NK-92 (cell line): ENCODE data around the gene LRRC37A.
"Not testable (repeated sequence)": the region's sequence is repeated elsewhere in the genome, so short reads cannot be mapped to it uniquely, and the experiment has no call there.

Source experiments
- DNase-seq: peaks from one replicate; lab custom pipeline; 2025; ENCODE audit not compliant: unreplicated experiment; lab: John Stamatoyannopoulos, UW

LRRC37A gene

GRCh38 chr17:46294831-46295230 is at the start of gene LRRC37A:
TSS of gene LRRC37A (plus strand) at chr17:46295131. CDS start at chr17:46295134, 3 bp downstream.
- DNase-seq = not testable (repeated sequence)

DNA sequence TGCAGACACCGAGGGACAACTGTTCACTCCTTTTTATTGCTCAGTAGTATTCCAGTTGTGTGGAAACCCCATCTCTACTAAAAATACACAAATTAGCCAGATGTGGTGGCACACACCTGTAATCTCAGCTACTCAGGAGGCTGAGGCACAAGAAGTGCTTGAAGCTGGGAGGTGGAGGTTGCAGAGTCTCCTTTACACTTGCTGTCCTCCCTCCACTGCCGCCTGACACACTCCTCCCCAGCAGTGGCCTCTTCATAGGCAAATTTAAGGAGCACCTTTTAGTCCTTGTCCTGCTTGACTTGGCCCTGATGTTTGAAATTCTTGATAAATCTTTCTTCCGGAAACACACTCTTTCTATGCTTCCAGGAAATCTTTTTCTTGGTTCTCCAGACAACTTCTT is 45.8 kb upstream of the LRRC37A start:
- not testable (repeated sequence) for DNase-seq

GRCh38 chr17:46252804-46253203 is 42.1 kb upstream of the LRRC37A start:
- DNase-seq = not testable (repeated sequence)

- DNase-seq = not testable (repeated sequence)
Measured at GRCh38 chr17:46253722-46254121, 41.2 kb upstream of the LRRC37A start.

- DNase-seq = not testable (repeated sequence)
Measured at GRCh38 chr17:46254215-46254614, 40.7 kb upstream of the LRRC37A start.

DNA sequence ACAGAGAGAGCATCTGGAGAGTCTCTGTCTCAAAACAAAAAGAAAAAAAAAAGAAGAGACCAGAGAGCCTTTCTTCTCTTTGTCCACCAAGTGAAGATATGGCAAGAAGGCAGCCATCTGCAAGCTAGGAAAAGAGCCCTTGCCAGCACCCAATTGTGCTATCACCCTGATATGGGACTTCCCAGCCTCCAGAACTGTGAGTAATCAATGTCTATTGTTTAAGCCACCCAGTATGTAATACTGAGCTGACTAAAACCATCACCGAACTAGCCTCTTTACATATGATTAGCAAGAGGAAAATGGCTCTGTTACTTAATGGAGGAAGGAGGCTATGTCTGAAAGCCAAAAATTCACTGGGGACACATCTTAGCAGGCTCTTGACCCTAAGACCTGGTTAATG is 38.6 kb upstream of the LRRC37A start:
- not testable (repeated sequence) for DNase-seq

GRCh38 chr17:46259845-46260661 is 34.9 kb upstream of the LRRC37A start:
- not testable (repeated sequence) for DNase-seq

- no peak for DNase-seq
Measured at GRCh38 chr17:46262271-46262670, 32.7 kb upstream of the LRRC37A start.

DNA sequence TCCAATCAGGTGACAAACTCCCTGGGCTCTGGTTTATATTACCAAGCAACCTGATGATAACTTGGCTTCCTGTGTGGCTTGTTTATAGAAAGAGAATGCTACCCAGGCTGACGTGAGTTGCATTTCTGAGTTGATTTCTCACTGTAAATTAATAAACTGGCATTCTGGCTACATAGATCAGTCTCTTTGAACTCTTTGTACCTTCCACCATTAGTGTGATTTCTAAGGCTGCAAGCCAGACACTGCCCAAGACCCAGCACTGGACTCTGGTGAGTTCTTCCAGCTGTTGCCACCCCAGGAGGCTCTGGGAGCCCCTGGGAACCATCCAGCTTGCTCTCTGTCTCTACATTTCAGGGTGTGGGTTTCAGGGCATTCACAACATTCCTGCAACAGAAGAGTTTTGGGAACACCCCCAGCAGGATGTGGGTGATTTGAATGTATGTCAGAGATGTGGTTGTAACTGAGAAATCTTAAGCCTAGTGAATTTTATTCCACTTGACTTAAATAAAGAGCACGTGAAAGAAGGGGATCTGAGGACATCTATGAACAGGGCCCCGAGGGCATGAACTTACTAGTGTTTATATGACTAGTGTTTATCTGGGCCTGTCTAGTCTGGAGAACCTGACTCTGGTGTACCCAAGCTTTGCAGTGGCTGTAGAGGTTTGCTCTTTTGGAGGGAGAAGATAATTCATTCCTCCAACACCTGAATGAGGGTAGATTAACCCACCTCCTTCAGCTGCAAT is 30.3 kb upstream of the LRRC37A start:
- no peak for DNase-seq

DNA sequence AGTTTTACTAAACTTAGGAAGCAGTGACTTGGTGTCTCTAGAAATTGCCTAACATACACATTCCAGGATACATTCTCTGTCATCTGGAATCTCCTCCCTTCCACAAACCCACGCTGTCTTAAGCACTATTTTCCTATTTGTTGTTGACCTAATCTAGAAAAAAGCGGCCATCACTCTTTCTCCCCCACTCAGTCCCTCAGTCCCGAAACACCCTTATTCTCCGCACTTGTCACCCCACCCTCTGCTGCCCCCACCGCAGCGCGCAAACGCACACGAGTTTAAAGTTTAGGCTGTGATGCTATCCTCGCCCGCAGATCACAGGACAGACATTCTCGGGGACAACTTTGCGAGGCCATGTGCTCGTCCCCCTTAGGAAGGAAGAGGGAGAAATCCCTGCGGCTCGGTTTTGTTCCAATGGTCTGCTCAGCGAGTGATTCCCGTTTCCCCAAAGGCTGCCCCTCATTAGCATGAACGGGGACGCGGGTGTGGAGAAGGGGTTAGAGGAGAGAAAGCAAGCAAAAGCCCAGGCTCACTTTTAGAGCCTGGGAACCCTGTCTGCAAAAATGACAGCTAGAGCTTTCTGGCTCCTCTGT is 28.8 kb upstream of the LRRC37A start:
- not testable (repeated sequence) for DNase-seq

DNA sequence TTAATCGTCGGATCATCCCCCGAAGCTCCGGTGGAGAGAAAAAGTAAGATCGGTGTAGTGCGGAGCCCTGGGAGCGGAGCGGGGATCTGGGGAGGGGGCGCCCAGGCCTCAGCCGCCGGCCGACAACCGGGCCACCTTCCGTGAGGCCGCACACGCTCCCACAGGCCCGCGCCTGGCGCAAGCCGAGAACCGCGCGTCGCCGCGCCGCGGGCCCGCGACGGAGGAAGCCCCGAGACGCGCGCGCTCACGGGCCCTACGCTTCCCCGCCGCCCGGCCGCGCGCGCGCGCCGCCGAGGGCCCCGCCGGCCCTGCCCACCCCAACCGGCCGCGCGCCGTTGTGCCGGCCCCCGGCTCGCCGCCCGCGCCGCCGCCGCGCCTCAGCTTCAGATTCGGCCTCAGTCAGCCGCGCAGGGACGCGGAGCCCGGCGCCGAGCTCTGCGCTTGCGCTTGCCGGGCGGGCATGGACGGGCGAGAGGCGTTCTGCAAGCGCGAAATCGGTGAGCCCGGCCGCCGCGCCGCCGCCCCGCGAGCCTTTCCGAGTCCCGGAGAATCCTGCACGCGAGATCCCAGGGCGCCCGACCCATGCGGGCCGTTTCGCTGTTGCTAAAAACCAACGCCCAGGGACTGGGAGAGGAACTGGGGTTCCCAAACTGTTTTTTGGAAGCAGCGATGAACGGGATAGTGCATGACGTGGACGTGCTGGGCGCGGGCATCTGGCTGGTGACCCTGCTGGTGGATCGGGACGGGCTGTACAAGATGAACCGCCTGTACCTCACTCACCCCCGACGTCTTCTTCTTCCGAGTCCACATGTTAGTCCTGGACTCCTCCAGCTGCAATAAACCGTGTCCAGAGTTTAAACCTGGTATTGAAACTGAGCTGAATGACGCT is 28.0 kb upstream of the LRRC37A start:
- DNase-seq = no peak

DNA sequence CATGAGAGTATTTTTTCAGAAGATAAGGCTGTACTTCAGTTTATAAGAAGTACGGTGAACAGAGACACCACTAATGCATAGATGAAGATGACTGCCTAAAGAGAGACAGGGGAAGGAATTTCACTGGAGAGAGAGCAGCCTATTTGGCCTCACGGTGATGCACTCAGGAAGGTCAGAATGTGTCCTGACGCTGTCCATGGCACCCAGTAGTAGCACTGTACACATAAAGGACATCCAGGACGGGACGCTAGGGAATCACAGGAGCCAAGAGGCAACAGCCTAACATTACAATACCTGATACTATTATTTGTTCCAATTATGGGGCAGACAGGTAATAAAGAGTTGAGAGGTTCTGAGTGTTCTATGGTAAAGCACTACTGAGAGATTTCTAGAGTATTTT is 24.9 kb upstream of the LRRC37A start:
- no peak for DNase-seq

DNA sequence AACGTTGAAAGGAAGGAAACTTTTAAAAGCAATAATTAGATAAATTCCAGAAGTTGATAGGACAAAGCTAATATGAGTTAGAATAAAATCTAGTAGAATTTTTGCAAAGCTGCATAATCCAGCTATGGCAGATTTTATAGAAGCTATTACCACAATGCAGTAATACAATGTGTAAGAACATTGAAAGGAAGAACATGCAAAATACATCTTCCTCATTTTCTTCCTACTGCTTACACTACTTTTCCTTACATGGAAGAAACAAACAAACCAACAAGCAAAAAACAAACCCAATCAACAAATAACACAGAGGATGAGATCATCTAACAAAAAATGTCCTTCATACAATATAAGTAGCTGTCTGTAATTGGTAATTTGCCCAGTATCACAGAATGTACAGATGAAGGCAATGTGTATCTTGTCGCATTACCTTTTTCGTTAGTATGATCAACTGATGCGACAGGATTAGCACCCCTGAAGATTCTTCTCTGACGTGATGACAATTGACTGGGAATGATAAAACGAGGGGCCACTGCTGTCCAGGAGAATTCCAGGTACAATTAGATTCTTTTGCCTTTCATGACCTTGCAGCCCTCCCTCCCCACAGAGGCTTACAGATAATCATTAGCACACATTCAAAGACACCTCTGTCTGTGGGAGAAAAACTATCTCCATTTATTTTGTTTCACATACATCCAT is 21.2 kb upstream of the LRRC37A start:
- no peak for DNase-seq

- no peak for DNase-seq
Measured at GRCh38 chr17:46274238-46274637, 20.7 kb upstream of the LRRC37A start.

DNA sequence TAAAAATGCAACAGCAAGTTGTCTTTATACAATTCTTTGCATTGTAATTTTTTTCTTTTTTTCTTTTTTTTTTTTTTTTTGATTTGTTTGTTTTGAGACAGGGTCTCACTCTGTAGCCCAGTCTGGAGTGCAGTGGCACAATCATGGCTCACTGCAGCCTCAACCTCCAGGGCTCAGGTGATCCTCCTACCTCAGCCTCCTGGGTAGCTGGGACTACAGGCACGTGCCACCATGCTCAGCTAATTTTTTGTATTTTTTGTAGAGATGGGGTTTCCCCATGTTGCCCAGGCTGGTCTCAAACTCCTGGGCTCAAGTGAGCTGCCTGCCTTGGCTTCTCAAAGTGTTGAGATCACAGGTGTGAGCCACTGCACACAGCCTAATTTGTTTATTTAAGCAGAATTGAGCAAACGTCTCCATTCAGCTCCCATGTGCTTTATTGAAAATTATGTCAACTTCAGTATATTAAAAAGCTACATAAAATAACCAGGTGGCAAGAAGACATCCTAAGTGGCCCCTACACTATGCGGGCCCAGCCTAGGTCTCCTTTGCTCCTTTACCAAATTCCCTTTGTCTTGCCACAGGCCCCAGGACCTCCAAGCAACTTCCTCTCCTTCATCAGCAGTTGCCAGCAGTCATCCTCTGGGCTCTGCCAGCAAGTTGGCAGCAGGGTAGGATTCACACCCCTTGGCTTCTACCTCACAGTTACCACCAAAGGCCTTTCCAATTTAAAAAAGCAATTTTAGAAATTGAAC is 18.0 kb upstream of the LRRC37A start:
- DNase-seq = not testable (repeated sequence)

DNA sequence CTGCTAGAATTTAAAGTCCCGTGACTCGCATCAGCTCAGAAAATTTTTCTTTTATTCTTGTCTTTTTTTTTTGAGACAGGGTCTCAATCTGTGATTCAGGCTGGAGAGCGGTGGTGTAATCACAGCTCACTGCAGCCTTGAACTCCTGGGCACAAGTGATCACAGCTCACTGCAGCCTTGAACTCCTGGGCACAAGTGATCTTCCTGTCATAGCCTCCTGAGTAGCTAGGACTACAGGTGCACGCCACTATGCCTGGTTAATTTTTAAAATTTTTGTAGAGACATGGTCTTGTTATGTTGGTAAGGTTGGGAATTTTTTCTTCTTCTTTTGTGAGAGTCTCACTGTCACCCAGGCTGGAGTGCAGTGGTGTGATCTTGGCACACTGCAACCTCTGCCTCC is 13.6 kb upstream of the LRRC37A start:
- not testable (repeated sequence) for DNase-seq

GRCh38 chr17:46282635-46283034 is 12.3 kb upstream of the LRRC37A start:
- not testable (repeated sequence) for DNase-seq

DNA sequence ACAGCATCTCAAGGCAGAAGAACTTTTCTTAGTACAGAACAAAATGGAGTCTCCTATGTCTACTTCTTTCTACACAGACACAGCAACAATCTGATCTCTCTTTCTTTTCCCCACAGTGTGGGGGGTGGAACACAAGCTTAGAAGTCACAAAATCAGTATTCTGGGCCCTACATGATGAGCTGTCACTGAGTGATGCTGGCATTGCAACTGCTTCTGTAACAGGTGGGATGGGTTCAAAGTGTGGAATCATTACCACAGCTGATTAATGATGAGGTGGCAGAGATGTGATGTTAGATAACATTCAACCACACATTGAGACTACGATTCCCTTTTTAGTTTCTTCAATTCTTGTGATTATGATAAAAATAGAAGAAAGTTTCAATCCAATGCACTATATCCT is 10.5 kb upstream of the LRRC37A start:
- not testable (repeated sequence) for DNase-seq

DNA sequence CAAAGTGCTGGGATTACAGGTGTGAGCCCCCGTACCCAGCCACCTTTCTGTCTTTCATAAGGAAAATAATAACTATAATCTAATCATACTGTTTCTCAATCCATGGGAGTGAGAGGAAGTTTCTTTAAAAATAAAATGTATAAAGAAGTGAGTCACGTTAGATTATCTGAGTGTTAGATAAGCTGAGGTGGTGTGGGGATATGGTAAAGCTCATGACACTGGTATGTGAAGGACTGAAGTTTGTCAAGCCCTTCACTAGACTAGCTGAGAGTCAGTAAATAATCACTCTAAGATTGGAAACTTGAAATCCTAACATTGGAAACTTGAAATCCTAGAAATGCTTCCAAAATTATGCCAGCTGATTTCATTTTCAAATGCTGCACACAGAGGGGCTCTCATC is 9.4 kb upstream of the LRRC37A start:
- not testable (repeated sequence) for DNase-seq
